Measurements from ENCODE around the gene PAK4. TPM values are rescaled to one million over a fixed set of nuclear protein-coding genes. Genes with fewer than 3 reads are reported as not detected.

Gene PAK4
- total RNA-seq, 2 donors from 2014 or later, result 11.2 to 13.7 TPM

- Histone ChIP-seq H3K27me3 (peaks cover 0 to 20% of the 10 kb centered on the region in 2 donors), H3K4me1 (peaks cover 0 to 16% of the 10 kb centered on the region in 2 donors), H3K27ac (no peak overlapping the region), H3K36me3 (no peaks in the 10 kb centered on the region), H3K4me3 (no peak overlapping the region), H3K9me3 (no peaks in the 10 kb centered on the region)
- no peak for TF ChIP-seq CTCF (IDR thresholded peaks at IDR 0.05)
- no peak for DNase-seq (ENCODE audit: low spot score)
These were observed 42.6 kb upstream of the PAK4 start for GRCh38 chr19:39082745-39083598.

GRCh38 chr19:39083599-39083982 lies 42.0 kb upstream of the PAK4 start:
- DNase-seq (ENCODE audit: low spot score), result no peak
- Histone ChIP-seq H3K36me3 (no peaks in the 10 kb centered on the region), H3K4me3 (no peak overlapping the region), H3K4me1 (peaks cover 0 to 16% of the 10 kb centered on the region in 2 donors), H3K27me3 (peaks cover 0 to 20% of the 10 kb centered on the region in 2 donors), H3K9me3 (no peaks in the 10 kb centered on the region), H3K27ac (no peak overlapping the region)
- TF ChIP-seq CTCF (IDR thresholded peaks at IDR 0.05), result no peak

DNA sequence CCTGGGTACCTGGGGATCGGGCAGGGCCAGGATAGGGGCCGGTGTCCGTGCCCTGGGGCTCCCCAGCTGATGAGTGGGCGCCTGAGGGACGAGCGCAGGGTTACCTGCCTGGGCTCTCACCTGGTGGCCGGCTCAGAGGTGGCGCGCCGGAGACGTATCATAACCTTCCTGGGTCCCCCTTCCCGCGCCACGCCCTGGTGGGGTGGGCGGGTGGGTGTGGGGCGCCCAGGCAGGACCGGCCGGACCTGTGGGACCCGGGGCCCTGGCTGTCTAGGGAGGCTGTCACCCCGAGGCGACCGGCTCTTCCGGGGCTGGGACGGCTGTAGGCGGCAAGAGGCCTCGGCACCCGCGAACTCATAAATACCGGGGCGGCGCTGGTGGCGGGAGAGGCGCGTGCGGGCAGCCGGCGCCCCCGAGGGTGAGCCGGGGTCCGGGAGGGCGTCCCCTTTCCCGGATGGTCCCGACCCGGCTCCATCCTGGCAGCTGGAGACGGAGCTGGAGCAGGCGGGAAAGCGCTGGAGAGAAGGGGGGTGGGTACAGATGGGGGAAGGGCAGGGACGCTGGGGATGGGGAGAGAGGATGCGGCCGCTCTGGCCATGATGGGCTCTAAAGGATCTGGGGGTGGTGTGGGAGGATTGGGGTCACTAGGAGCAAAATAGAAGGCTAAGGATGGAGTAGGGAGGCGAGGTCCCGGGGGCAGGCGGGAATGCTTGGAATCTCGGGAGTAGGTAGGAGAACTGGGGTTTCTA lies 41.4 kb upstream of the PAK4 start, which contains the start of gene ACP7:
TSS of gene ACP7 (plus strand) at position 386 of the 749 bp plus-strand sequence. CDS start 902 bp downstream, outside the sequence.
- Histone ChIP-seq H3K4me3 (no peak within 1 kb of the TSS), H3K36me3 (no peaks in the 10 kb centered on the region), H3K9me3 (no peaks in the 10 kb centered on the region), H3K4me1 (peaks cover 0 to 16% of the 10 kb centered on the region in 2 donors), H3K27ac (no peak within 1 kb of the TSS), H3K27me3 (peaks cover 0 to 20% of the 10 kb centered on the region in 2 donors)
- no peak for DNase-seq (ENCODE audit: low spot score)
- TF ChIP-seq CTCF (IDR thresholded peaks at IDR 0.05), result no peak

GRCh38 chr19:39084732-39085080 lies 40.9 kb upstream of the PAK4 start:
- no peak for DNase-seq (ENCODE audit: low spot score)
- no peaks in the 10 kb centered on the region for H3K9me3 ChIP-seq
- H3K4me1 ChIP-seq, result peaks cover 0 to 16% of the 10 kb centered on the region in 2 donors
- H3K27ac ChIP-seq, result no peak overlapping the region
- H3K36me3 ChIP-seq, result no peaks in the 10 kb centered on the region
- TF ChIP-seq CTCF (IDR thresholded peaks at IDR 0.05), result no peak
- peaks cover 0 to 20% of the 10 kb centered on the region in 2 donors for H3K27me3 ChIP-seq
- no peak overlapping the region for H3K4me3 ChIP-seq

DNA sequence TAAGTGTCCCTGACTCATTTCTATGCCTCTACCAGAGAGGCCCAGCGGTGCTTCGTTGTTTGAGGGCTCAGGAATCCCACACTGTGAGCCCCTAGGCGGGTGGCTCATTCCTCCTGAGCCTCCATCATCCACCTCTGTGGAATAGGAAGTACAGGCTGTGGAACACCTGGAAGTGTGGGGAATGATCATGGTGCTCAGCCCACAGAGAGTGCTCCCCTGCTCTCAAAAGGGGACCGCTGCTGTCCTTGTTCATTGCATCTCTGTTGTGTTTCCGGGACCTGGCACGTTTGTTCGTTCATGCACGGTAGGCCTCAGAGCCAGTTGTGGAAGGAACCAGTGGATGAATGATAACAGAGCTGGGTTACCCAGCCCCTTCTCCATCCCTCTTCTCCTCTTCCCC lies 40.2 kb upstream of the PAK4 start:
- Histone ChIP-seq H3K36me3 (no peaks in the 10 kb centered on the region), H3K9me3 (no peaks in the 10 kb centered on the region), H3K4me3 (no peak overlapping the region), H3K27ac (no peak overlapping the region), H3K4me1 (peaks cover 0 to 16% of the 10 kb centered on the region in 2 donors), H3K27me3 (peaks cover 0 to 20% of the 10 kb centered on the region in 2 donors)
- DNase-seq (ENCODE audit: low spot score), result no peak
- TF ChIP-seq CTCF (IDR thresholded peaks at IDR 0.05), result no peak

Data from right atrium auricular region (tissue), 2 donors.